ENCODE measurements around the gene FBXW5. TPM values are rescaled to one million over a fixed set of nuclear protein-coding genes. Genes with fewer than 3 reads are reported as not detected.

The FBXW5 gene
- total RNA-seq, 1 experiment from 2014 or later, result 66.8 TPM

GRCh38 chr9:136943291-136944211 is 987 bp downstream of the FBXW5 start:
- intact Hi-C loops (cut with micrococcal nuclease; ENCODE audit: unreplicated experiment), result loop anchor here (10.0 kb wide), 1 partner anchor 99 kb away; the partner anchor contains the start of genes AJM1 and PHPT1
- POLR2A ChIA-PET, result no interaction called here
- Histone ChIP-seq H3K27me3 (replicated peaks; ENCODE audit: control insufficient read depth, insufficient read depth, low read length) (no peaks in the 10 kb centered on the region), H3K4me3 (ENCODE audit: low read depth, low read length) (peak overlapping the region; percentile 59), H3K36me3 (ENCODE audit: control insufficient read depth, insufficient read depth, low read length) (peaks cover 1% of the 10 kb centered on the region; the same call in 1 of the 2 replicates), H3K4me1 (peaks cover 38% of the 10 kb centered on the region), H3K9me3 (no peaks in the 10 kb centered on the region)
- CTCF ChIA-PET, result interaction anchor here (0.6 to 1.0 kb wide), 2 partner anchors 48 to 86 kb away, joined by 3 to 5 read pairs; no protein-coding TSS in a partner anchor
- peaks cover 66% of the 10 kb centered on the region for H3K36me3 Mint-ChIP-seq (ENCODE audit: insufficient read depth, unreplicated experiment)
- no TSS peak for BruUV-seq (replicated peaks)
- TF ChIP-seq CTCF (IDR thresholded peaks at IDR 0.05; ENCODE audit: insufficient read depth in 1 of 2, low read depth in 1 of 2, low read length in 1 of 2, severe bottlenecking in 1 of 2, unreplicated experiment in 1 of 2), result no peak
- peak; percentile 44 to 50 for DNase-seq
- no peaks in the 10 kb centered on the region for H3K9me3 Mint-ChIP-seq (ENCODE audit: unreplicated experiment)
- no peaks in the 10 kb centered on the region for H3K4me1 Mint-ChIP-seq (ENCODE audit: low read depth, unreplicated experiment)
- peak overlapping the region; percentile 71 for H3K4me3 Mint-ChIP-seq (ENCODE audit: unreplicated experiment)
- peak overlapping the region; percentile 48 for H3K27ac Mint-ChIP-seq (ENCODE audit: unreplicated experiment)
- no peaks in the 10 kb centered on the region for H3K27me3 Mint-ChIP-seq (ENCODE audit: insufficient read depth, unreplicated experiment)

GRCh38 chr9:136942881-136943230 is 1.7 kb downstream of the FBXW5 start:
- intact Hi-C loops (cut with micrococcal nuclease; ENCODE audit: unreplicated experiment), result loop anchor here (10.0 kb wide), 1 partner anchor 98 kb away; the partner anchor contains the start of genes AJM1 and PHPT1
- H3K4me1 Mint-ChIP-seq (ENCODE audit: low read depth, unreplicated experiment), result no peaks in the 10 kb centered on the region
- peak in 1 of 2 experiments; percentile 42 for DNase-seq
- H3K4me3 Mint-ChIP-seq (ENCODE audit: unreplicated experiment), result peak overlapping the region; percentile 71
- peaks cover 73% of the 10 kb centered on the region for H3K36me3 Mint-ChIP-seq (ENCODE audit: insufficient read depth, unreplicated experiment)
- ChIA-PET CTCF (no interaction called here), POLR2A (interaction anchor here (0.6 kb wide), 1 partner anchor 10 kb away, joined by 5 read pairs; no protein-coding TSS in a partner anchor)
- H3K9me3 ChIP-seq, result no peaks in the 10 kb centered on the region
- no peaks in the 10 kb centered on the region for H3K9me3 Mint-ChIP-seq (ENCODE audit: unreplicated experiment)
- no TSS peak for BruUV-seq (replicated peaks)
- H3K27ac Mint-ChIP-seq (ENCODE audit: unreplicated experiment), result peak overlapping the region; percentile 48
- H3K4me1 ChIP-seq, result peaks cover 31% of the 10 kb centered on the region
- H3K36me3 ChIP-seq (ENCODE audit: control insufficient read depth, insufficient read depth, low read length), result peaks cover 1% of the 10 kb centered on the region; the same call in 1 of the 2 replicates
- H3K27me3 Mint-ChIP-seq (ENCODE audit: insufficient read depth, unreplicated experiment), result no peaks in the 10 kb centered on the region
- peak overlapping the region; percentile 59 for H3K4me3 ChIP-seq (ENCODE audit: low read depth, low read length)
- H3K27me3 ChIP-seq (replicated peaks; ENCODE audit: control insufficient read depth, insufficient read depth, low read length), result no peaks in the 10 kb centered on the region
- no peak for TF ChIP-seq CTCF (IDR thresholded peaks at IDR 0.05; ENCODE audit: insufficient read depth in 1 of 2, low read depth in 1 of 2, low read length in 1 of 2, severe bottlenecking in 1 of 2, unreplicated experiment in 1 of 2)

GRCh38 chr9:136942112-136942880 is 2.2 kb downstream of the FBXW5 start:
- CTCF ChIA-PET, result no interaction called here
- H3K4me3 Mint-ChIP-seq (ENCODE audit: unreplicated experiment), result peak overlapping the region; percentile 71
- H3K9me3 Mint-ChIP-seq (ENCODE audit: unreplicated experiment), result no peaks in the 10 kb centered on the region
- Histone ChIP-seq H3K27me3 (replicated peaks; ENCODE audit: control insufficient read depth, insufficient read depth, low read length) (no peaks in the 10 kb centered on the region), H3K36me3 (ENCODE audit: control insufficient read depth, insufficient read depth, low read length) (peaks cover 1% of the 10 kb centered on the region), H3K9me3 (no peaks in the 10 kb centered on the region), H3K4me3 (ENCODE audit: low read depth, low read length) (no peak overlapping the region), H3K4me1 (peaks cover 26% of the 10 kb centered on the region)
- H3K4me1 Mint-ChIP-seq (ENCODE audit: low read depth, unreplicated experiment), result no peaks in the 10 kb centered on the region
- H3K27me3 Mint-ChIP-seq (ENCODE audit: insufficient read depth, unreplicated experiment), result no peaks in the 10 kb centered on the region
- POLR2A ChIA-PET, result interaction anchor here (0.6 kb wide), 1 partner anchor 10 kb away, joined by 5 read pairs; no protein-coding TSS in a partner anchor
- intact Hi-C loops (cut with micrococcal nuclease; ENCODE audit: unreplicated experiment), result loop anchor here (10.0 kb wide), 1 partner anchor 97 kb away; the partner anchor contains the start of genes AJM1 and PHPT1
- peak in 1 of 2 experiments; percentile 39 for DNase-seq
- H3K36me3 Mint-ChIP-seq (ENCODE audit: insufficient read depth, unreplicated experiment), result peaks cover 78% of the 10 kb centered on the region
- TF ChIP-seq CTCF (IDR thresholded peaks at IDR 0.05; ENCODE audit: insufficient read depth in 1 of 2, low read depth in 1 of 2, low read length in 1 of 2, severe bottlenecking in 1 of 2, unreplicated experiment in 1 of 2), result no peak
- BruUV-seq (replicated peaks), result TSS peak; percentile 19
- H3K27ac Mint-ChIP-seq (ENCODE audit: unreplicated experiment), result peak overlapping the region; percentile 48

All from Caco-2 (cell line).